ENCODE measurements around the gene PROSER2.

Gene PROSER2, protein sequence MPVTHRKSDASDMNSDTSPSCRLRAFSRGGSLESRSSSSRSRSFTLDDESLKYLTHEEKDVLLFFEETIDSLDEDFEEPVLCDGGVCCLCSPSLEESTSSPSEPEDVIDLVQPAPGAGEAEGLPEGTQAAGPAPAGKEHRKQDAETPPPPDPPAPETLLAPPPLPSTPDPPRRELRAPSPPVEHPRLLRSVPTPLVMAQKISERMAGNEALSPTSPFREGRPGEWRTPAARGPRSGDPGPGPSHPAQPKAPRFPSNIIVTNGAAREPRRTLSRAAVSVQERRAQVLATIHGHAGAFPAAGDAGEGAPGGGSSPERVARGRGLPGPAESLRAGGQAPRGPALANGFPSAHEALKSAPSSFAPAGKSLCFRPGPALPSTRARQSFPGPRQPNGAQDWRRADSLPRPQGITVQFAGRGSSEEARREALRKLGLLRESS

DNA sequence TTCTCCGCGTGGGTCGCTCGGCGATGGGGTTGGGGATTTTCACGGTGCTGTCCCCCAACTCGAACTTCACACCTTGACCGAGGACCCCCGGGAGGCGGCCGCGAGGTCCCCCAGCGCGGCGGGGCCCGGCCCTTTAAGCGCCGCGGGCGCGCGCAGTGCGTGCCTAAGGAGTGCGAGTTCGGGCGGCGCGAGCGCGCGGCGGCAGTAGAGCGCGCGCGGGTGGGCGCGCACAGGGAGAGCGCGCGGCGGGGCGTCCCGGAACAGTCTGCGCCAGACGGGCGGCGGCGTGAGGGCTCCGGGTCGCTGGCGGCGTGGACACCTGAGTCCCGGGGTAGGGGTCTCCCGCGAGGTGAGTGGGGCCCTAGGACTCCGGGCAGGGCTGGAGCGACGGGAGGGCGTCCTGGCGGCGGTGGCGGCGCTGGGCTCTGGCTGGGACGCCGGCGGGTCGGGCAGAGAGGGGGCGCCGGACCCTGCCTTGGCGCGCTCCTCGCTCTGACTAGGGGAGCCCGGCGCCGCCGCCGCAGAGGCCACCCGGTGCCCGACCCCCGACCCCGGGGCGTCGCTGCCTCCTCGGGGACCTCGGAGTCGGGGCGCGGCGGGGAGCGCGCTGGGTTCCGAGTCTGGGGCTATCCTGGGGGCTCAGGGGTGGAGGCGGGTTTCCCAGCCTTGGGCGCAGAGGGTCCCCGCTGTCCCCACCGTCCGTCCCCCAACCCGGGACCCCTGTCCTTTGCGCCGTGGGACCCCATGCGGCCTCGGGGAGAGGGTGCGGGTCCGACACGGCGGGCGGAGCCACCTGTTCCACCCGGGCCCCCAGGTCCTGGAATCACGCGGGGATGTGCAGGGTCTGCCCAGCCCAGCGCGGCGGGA lies at the start of gene PROSER2:
Gene PROSER2 (plus strand): TSS at position 235 of the 867 bp plus-strand sequence. CDS start 28,722 bp downstream, outside the sequence.
- Histone ChIP-seq H3K27me3 (replicated peaks; ENCODE audit: control insufficient read depth, insufficient read depth, low read length) (no peaks in the 10 kb centered on the region), H3K4me1 (ENCODE audit: control insufficient read depth, insufficient read depth, low read length) (peaks cover 17% of the 10 kb centered on the region)
- DNase-seq (ENCODE audit: low read depth), result peak; percentile 83

GRCh38 chr10:11773761-11774441 lies 49.3 kb upstream of the PROSER2 start:
- H3K4me3 ChIP-seq (ENCODE audit: low read length), result no peak overlapping the region
- DNase-seq (ENCODE audit: low read depth), result no peak
- H3K27me3 ChIP-seq (replicated peaks; ENCODE audit: control insufficient read depth, insufficient read depth, low read length), result peaks cover 30% of the 10 kb centered on the region
- no peaks in the 10 kb centered on the region for H3K9me3 ChIP-seq (ENCODE audit: control insufficient read depth, low read length)
- no peaks in the 10 kb centered on the region for H3K4me1 ChIP-seq (ENCODE audit: control insufficient read depth, insufficient read depth, low read length)
- no peak overlapping the region for H3K9ac ChIP-seq (ENCODE audit: low read length)
- H3K36me3 ChIP-seq (ENCODE audit: control insufficient read depth, insufficient read depth, low read length, severe bottlenecking), result no peaks in the 10 kb centered on the region

More for the DNA sequence above, at the start of gene PROSER2:
- Histone ChIP-seq H3K9me3 (ENCODE audit: control insufficient read depth, low read length) (no peaks in the 10 kb centered on the region), H3K9ac (ENCODE audit: low read length) (peak within 1 kb of the TSS; percentile 82), H3K4me3 (ENCODE audit: low read length) (peak within 1 kb of the TSS; percentile 85), H3K36me3 (ENCODE audit: control insufficient read depth, insufficient read depth, low read length, severe bottlenecking) (no peaks in the 10 kb centered on the region)

DNA sequence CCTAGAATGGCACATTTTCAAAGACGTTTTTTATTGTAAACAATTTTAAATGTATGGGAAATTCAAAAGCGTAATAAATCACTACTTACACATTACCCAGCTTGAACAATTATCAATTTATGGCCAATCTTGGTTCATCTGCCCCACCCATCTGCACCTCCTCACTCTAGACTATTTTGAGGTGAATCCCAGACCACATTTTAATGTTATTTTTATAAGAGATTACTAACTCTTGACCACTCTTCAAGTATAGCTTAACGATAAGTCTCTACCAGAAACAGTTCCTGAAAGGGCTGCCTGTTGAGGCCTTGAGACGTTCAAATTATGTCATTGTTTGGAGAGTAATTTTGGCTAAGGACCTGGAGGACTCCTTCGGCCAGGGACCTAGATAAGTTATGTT lies 47.7 kb upstream of the PROSER2 start:
- Histone ChIP-seq H3K4me3 (ENCODE audit: low read length) (no peak overlapping the region), H3K9me3 (ENCODE audit: control insufficient read depth, low read length) (no peaks in the 10 kb centered on the region), H3K36me3 (ENCODE audit: control insufficient read depth, insufficient read depth, low read length, severe bottlenecking) (no peaks in the 10 kb centered on the region), H3K27me3 (replicated peaks; ENCODE audit: control insufficient read depth, insufficient read depth, low read length) (peaks cover 34% of the 10 kb centered on the region), H3K4me1 (ENCODE audit: control insufficient read depth, insufficient read depth, low read length) (no peaks in the 10 kb centered on the region), H3K9ac (ENCODE audit: low read length) (no peak overlapping the region)
- no peak for DNase-seq (ENCODE audit: low read depth)

GRCh38 chr10:11776080-11776479 lies 47.1 kb upstream of the PROSER2 start:
- Histone ChIP-seq H3K9ac (ENCODE audit: low read length) (no peak overlapping the region), H3K4me1 (ENCODE audit: control insufficient read depth, insufficient read depth, low read length) (no peaks in the 10 kb centered on the region), H3K9me3 (ENCODE audit: control insufficient read depth, low read length) (no peaks in the 10 kb centered on the region), H3K4me3 (ENCODE audit: low read length) (no peak overlapping the region), H3K27me3 (replicated peaks; ENCODE audit: control insufficient read depth, insufficient read depth, low read length) (peaks cover 34% of the 10 kb centered on the region), H3K36me3 (ENCODE audit: control insufficient read depth, insufficient read depth, low read length, severe bottlenecking) (no peaks in the 10 kb centered on the region)
- no peak for DNase-seq (ENCODE audit: low read depth)

DNA sequence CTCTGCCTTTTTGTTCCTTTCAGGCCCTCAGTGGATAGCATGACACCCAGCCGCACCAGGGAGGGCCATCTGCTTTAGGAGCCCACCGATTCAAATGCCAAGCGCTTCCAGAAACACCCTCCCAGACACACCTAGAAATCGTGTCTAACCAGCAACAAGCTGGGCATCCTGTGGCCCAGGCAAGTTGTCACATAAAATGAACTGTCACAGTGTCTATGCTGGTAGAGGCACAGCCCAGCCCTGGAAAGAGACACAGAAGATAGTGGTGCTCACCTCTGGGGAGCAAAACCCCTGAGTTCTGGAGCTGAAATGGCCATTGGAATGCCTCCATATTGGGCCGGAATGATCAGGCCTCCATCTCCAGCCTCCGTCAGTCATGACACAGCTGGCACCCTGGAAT lies 42.0 kb upstream of the PROSER2 start:
- Histone ChIP-seq H3K36me3 (ENCODE audit: control insufficient read depth, insufficient read depth, low read length, severe bottlenecking) (no peaks in the 10 kb centered on the region), H3K9me3 (ENCODE audit: control insufficient read depth, low read length) (no peaks in the 10 kb centered on the region), H3K4me1 (ENCODE audit: control insufficient read depth, insufficient read depth, low read length) (no peaks in the 10 kb centered on the region), H3K27me3 (replicated peaks; ENCODE audit: control insufficient read depth, insufficient read depth, low read length) (peaks cover 22% of the 10 kb centered on the region), H3K9ac (ENCODE audit: low read length) (no peak overlapping the region), H3K4me3 (ENCODE audit: low read length) (no peak overlapping the region)
- no peak for DNase-seq (ENCODE audit: low read depth)

DNA sequence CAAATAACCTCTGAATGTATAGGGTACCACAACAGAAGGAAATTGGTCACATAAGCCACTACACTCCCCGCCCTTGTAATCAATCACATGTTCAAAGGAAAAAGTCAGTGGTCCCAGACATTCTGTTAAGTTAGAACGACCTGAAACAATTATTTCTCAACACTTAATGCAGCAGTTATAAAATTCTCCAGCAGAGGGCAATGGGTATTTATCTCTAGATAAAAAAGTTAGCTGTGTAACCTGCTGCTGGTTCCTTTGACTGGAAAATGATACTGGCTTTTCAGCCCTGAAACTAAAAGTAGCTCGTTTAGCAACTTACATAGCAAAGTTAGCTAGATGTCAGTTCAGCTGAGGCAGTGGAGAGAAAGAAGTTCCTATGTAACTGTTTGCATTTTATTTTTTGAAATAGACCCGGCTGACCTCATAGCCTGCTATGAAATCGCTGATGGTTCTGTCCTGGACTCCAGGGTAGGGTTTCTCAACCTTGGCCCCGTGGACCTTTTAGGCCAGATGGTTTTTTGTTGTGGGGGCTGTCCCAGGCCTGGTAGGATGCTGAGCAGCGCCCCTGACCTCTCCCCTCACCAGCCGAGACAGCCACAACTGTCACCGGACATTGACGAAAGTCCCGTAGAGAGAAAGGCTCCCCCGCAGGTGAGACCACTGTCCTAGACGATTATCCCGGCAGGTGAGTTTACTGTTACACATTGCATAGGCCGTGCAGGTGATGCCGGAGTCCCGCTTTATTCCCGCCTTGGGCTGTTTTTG lies 40.2 kb upstream of the PROSER2 start:
- Histone ChIP-seq H3K9me3 (ENCODE audit: control insufficient read depth, low read length) (no peaks in the 10 kb centered on the region), H3K36me3 (ENCODE audit: control insufficient read depth, insufficient read depth, low read length, severe bottlenecking) (no peaks in the 10 kb centered on the region), H3K9ac (ENCODE audit: low read length) (no peak overlapping the region), H3K4me1 (ENCODE audit: control insufficient read depth, insufficient read depth, low read length) (no peaks in the 10 kb centered on the region), H3K4me3 (ENCODE audit: low read length) (no peak overlapping the region), H3K27me3 (replicated peaks; ENCODE audit: control insufficient read depth, insufficient read depth, low read length) (peaks cover 30% of the 10 kb centered on the region)
- DNase-seq (ENCODE audit: low read depth), result peak; percentile 87

- Histone ChIP-seq H3K4me1 (ENCODE audit: control insufficient read depth, insufficient read depth, low read length) (no peaks in the 10 kb centered on the region), H3K9ac (ENCODE audit: low read length) (no peak overlapping the region), H3K27me3 (replicated peaks; ENCODE audit: control insufficient read depth, insufficient read depth, low read length) (peaks cover 30% of the 10 kb centered on the region), H3K36me3 (ENCODE audit: control insufficient read depth, insufficient read depth, low read length, severe bottlenecking) (no peaks in the 10 kb centered on the region), H3K4me3 (ENCODE audit: low read length) (no peak overlapping the region), H3K9me3 (ENCODE audit: control insufficient read depth, low read length) (no peaks in the 10 kb centered on the region)
- no peak for DNase-seq (ENCODE audit: low read depth)
Observed at GRCh38 chr10:11783558-11783865, 39.6 kb upstream of the PROSER2 start.

DNA sequence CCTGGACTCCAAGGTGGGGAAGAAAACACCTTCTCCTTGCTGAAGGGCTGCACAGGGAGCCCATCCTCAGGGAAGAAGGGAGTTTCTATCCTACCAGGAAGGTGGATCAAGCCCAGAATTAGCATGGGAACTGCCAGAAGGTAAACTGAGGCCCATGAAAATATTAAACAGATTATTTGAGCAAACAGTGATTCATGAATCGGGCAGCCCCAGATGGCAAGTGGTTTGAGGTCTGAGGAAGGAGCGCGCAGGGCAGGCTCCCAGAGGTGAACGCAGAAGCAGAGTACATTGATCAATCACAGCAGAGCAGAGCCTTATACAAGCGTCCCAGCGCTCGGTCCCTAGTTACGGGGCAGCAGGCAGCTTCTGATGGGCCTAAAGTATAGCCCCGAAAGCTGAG lies 35.8 kb upstream of the PROSER2 start:
- H3K36me3 ChIP-seq (ENCODE audit: control insufficient read depth, insufficient read depth, low read length, severe bottlenecking), result no peaks in the 10 kb centered on the region
- no peak overlapping the region for H3K4me3 ChIP-seq (ENCODE audit: low read length)
- H3K4me1 ChIP-seq (ENCODE audit: control insufficient read depth, insufficient read depth, low read length), result no peaks in the 10 kb centered on the region
- peaks cover 39% of the 10 kb centered on the region for H3K27me3 ChIP-seq (replicated peaks; ENCODE audit: control insufficient read depth, insufficient read depth, low read length)
- H3K9ac ChIP-seq (ENCODE audit: low read length), result no peak overlapping the region
- DNase-seq (ENCODE audit: low read depth), result no peak
- no peaks in the 10 kb centered on the region for H3K9me3 ChIP-seq (ENCODE audit: control insufficient read depth, low read length)

- Histone ChIP-seq H3K4me3 (ENCODE audit: low read length) (no peak overlapping the region), H3K4me1 (ENCODE audit: control insufficient read depth, insufficient read depth, low read length) (no peaks in the 10 kb centered on the region), H3K27me3 (replicated peaks; ENCODE audit: control insufficient read depth, insufficient read depth, low read length) (peaks cover 39% of the 10 kb centered on the region), H3K36me3 (ENCODE audit: control insufficient read depth, insufficient read depth, low read length, severe bottlenecking) (no peaks in the 10 kb centered on the region), H3K9me3 (ENCODE audit: control insufficient read depth, low read length) (no peaks in the 10 kb centered on the region), H3K9ac (ENCODE audit: low read length) (no peak overlapping the region)
- no peak for DNase-seq (ENCODE audit: low read depth)
Observed at GRCh38 chr10:11787846-11788245, 35.3 kb upstream of the PROSER2 start.

- Histone ChIP-seq H3K36me3 (ENCODE audit: control insufficient read depth, insufficient read depth, low read length, severe bottlenecking) (no peaks in the 10 kb centered on the region), H3K4me3 (ENCODE audit: low read length) (no peak overlapping the region), H3K9ac (ENCODE audit: low read length) (no peak overlapping the region), H3K27me3 (replicated peaks; ENCODE audit: control insufficient read depth, insufficient read depth, low read length) (peaks cover 34% of the 10 kb centered on the region), H3K9me3 (ENCODE audit: control insufficient read depth, low read length) (no peaks in the 10 kb centered on the region), H3K4me1 (ENCODE audit: control insufficient read depth, insufficient read depth, low read length) (no peaks in the 10 kb centered on the region)
- DNase-seq (ENCODE audit: low read depth), result peak; percentile 14
Observed at GRCh38 chr10:11789306-11789705, 33.9 kb upstream of the PROSER2 start.
